HG03521 (cell line): ENCODE data around the gene IP6K1.
"Not testable (repeated sequence)": the region's sequence is repeated elsewhere in the genome, so short reads cannot be mapped to it uniquely, and the experiment has no call there.

ENCODE experiments used
- ATAC-seq: cut with Tn5 transposase; IDR thresholded peaks from one replicate; pipeline ENCODE4 v1.9.1; 2021; ENCODE audit warnings: mild to moderate bottlenecking, moderate library complexity; ENCODE audit not compliant: unreplicated experiment

IP6K1 gene

DNA sequence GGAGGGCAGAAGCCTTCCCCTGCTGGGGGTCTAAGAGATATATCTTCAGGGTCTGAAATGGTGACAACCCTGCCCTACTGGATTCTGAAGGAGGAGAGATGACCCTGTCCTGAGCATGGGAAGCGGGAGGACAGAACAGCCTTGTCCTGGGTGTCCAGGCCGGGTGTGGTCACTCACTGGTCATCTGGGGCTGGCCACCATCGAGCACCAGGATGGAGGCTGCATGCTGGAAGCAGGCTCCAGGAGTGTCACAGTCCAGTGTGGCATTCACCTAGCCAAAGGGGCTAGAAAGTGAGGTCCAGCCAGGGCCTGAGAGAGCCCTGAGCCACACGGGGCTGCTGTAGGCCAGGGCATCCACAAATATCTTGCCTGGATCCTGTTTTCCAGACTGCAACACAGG, 8.1 kb upstream of the IP6K1 start:
- ATAC-seq, result no peak

DNA sequence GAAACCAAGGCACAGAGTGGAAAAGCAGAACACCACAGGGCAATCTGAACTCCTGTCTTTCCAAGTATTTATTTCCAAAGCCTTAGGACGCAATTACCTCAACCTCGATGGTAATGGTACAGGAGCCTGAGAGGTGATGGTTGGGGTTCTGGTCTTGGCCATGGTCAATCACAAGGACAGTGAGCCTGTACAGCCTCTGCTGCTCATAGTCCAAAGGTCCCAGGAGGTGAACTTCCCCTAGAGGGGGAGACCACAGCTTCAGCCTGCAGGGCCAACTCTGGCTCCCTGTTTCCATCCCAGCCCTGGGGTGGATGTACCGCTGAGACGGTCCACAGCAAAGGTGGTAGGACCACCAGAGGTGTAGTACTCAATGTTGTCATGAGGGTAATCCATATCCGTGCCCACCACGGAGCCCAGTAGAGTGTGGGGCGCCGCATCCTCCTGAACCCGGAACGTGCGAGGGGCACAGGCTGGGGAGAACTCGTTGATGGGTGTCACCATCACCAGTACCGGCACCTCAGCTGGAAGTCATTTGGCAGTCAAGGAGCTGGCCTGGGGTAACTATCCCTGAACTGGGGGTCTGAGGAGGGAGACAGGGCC, 7.2 kb upstream of the IP6K1 start:
- no peak for ATAC-seq

GRCh38 chr3:49792371-49793150, 6.2 kb upstream of the IP6K1 start:
- no peak for ATAC-seq

- ATAC-seq, result no peak
These were observed 5.2 kb upstream of the IP6K1 start for GRCh38 chr3:49791571-49791970.

- ATAC-seq, result no peak
These were observed 4.5 kb upstream of the IP6K1 start for GRCh38 chr3:49790626-49791411.

GRCh38 chr3:49788056-49788455, 1.7 kb upstream of the IP6K1 start:
- no peak for ATAC-seq

DNA sequence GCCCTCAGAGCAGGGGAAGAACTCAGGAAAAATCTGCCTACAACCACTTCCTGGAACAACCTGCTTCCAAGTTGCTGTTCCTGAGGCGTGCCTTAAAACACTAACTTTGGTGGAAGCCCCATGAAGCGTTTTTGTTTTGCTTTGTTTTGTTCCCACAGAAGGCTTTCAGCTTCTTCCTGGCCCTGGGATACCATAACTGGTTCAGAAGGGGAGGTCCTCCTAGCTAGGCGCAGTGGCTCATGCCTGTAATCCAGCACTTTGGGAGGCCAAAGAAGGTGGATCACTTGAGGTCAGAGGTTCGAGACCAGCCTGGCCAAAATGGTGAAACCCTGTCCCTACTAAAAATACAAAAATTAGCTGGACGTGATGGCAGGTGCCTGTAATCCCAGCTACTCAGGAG, 1.2 kb upstream of the IP6K1 start:
- no peak for ATAC-seq

DNA sequence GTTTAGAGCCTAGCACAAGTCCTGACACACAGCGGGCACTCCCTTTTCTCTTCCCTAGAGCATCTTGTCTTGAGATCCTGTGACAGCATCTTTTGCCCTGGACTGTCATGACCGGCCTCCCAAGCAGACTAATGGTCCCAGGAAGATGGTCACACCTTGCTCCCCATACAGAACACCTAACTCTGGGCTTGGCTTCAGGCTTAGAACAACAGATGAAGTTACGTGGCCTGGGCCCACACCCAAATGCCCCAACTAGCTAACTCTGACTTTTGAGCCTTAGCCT, 781 bp upstream of the IP6K1 start:
- ATAC-seq, result no peak

DNA sequence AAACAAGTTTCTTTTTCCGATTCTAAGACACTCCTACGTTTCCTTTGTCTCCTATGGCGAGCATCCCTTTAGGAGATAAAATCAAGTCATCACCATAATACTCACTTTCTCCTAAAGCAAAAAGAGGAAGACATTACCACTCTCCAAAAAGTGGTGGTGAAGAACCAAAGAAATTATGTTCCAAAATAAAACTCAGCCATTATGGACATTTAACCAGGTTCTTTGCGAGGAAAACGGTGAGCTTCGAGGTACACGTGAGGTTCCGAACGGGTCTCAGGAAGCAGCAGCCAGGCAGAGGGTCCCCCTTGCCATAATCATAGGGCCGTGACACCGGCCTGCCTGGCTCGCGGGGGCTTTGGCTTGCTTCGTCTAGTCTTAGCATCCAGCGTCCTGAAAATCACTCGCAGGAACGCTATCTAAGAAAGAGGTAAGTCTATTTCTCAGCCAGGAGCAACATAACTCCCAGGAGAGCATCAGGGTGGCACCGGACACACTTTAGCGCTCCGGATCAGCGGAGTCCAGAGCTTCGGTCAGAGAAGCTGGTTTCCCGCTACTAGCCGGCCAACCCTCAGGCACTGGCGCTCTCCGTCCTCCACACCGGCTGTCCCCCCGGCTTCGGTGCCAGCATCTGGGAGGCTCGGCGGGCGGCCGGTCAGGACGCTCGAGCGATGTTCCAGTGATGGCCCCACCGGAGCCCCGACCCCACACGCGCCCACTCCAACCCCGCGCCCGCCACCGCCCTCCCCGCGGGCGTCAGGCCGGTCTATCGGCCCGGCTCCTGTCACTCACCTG, 581 bp downstream of the IP6K1 start:
- peak; percentile 49 for ATAC-seq

GRCh38 chr3:49782277-49782676, 4.1 kb downstream of the IP6K1 start:
- not testable (repeated sequence) for ATAC-seq

- ATAC-seq, result no peak
These were observed 4.7 kb downstream of the IP6K1 start for GRCh38 chr3:49781415-49782199.

DNA sequence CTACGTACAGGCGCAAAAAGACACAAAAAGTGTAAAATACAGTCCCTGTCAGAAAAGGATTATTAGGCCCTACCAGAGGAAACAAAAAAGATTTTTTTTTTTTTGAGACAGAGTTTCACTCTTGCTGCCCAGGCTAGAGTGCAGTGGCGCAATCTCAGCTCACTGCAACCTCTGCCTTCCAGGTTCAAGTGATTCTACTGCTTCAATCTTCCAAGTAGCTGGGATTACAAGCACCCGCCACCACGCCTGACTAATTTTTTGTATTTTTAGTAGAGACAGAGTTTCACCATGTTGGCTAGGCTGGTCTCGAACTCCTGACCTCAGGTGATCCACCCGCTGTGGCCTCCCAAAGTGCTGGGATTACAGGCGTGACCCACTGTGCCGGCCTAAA, 5.4 kb downstream of the IP6K1 start:
- ATAC-seq, result not testable (repeated sequence)

- ATAC-seq, result no peak
These were observed 6.0 kb downstream of the IP6K1 start for GRCh38 chr3:49780080-49780974.

DNA sequence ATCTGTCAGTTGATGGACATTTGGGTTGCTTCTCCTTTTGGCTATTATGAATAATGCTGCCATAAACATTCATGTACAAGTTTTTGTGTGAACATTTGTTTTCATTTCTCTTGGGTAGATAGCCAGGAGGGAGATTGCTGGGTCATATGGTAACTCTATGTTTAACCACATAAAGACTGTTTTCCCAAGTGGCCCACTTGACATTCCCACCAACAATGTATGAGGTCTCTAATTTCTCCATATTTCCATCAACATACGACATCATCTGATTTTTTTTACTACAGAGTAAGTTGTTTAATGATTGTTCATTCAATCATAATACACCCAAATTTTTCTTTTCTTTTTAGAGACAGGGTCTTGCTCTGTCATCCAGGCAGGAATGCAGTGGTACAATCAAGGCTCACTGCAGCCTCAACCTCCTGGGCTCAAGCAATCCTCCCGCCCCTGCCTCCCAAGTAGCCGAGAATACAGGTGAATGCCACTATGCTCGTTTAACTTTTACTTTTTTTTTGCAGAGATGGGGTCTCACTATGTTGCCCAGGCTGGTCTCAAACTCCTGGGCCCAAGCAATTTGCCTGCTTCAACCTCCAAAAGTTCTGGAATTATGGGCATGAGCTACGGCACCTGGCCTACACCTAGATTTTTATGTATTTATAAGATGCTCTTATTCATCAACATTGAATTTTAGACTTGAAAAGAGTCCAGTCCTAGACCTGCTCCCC, 6.8 kb downstream of the IP6K1 start:
- no peak for ATAC-seq

- not testable (repeated sequence) for ATAC-seq
These were observed 10.2 kb downstream of the IP6K1 start for GRCh38 chr3:49776101-49776500.

DNA sequence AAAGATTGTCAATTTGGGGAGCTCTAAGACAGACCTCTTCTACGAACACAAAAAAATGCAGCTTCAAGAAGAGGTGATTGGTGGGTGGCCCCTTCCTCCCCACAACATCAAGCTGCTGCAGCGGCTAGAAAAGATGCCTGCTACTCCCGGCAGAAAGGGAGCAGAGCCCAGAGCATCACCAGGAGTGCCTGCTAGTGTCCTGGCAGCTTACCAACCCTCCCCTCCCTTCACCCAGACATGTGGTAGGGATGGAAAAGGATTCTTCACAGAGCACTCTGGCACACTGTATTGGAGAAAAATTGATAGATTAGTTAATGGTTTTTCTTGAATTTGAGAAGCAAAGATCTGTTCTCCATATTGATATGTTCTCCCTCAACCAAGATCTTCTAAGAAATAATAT, 10.8 kb downstream of the IP6K1 start:
- ATAC-seq, result no peak

DNA sequence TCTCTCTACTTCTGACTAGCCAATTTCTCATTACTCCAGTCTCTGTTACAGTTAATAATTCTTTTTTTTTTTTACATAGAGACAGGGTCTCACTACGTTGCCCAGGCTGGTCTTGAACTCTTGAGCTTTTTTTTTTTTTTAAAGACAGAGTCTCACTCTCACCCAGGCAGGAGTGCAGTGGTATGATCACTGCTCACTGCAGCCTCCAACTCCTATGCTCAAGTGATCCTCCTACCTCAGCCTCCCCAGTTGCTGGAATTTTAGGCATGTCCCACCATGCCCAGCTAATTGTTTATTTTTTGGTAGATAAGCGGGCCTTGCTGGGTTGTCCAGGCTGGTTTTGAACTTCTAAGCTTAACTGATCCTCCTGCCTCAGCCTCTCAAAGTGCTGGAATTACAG, 13.6 kb downstream of the IP6K1 start:
- ATAC-seq, result no peak

DNA sequence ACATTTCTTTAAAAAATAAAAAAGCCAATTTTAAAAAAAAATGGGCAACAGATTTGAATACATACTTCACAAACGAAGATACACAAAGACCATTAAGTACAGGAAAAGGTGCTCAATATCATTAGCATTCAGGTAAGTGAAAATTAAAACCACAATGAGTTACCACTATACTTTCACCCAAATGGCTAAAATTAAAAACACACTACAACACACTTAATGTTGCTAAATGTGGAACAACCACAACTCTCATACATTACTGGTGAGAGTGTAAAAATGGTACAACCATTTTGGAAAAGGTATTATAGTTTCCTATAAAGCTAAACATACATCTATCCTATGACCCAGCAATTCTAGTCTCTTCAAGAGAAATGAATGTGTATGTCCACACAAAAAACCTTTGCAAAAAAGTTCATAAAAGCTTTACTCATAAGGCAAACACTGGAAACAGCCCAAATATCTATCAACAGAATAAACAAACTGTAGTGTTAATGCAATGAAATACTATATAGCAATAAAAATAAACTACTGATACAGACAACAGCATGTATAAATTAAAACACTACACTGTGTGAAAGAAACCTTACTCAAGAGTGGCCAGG, 14.9 kb downstream of the IP6K1 start:
- ATAC-seq, result no peak

DNA sequence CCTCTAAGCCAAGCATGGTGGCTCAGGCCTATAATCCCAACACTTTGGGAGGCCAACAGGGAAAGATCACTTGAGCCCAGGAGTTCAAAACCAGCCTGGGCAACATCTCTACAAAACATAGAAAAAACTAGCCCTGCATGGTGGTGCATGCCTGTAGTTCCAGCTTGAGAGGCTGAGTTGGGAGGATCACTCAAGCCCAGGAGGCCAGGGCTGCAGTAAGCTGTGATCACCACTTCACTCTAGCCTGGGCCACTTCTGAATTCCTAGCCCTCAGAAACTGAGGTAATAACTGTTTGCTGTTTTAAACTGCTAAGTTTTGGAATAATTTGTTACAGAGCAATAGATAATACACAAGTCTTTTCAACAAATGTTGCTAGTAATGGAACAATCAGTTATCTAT, 16.4 kb downstream of the IP6K1 start:
- no peak for ATAC-seq
